Esophagus muscularis mucosa (tissue), 4 donors: ENCODE results near the gene PISD. TPM values are rescaled to one million over a fixed set of nuclear protein-coding genes. Genes with fewer than 3 reads are reported as not detected.

Experiments
- DNase-seq: peaks from one replicate; pipeline ENCODE4 v3.0.0-alpha.2; 2017; ENCODE audit errors: extremely low spot score
- H3K27ac ChIP-seq, 4 donors: fragments of 200-600 bp; sonication (generic); replicated peaks in 1 of 4; 1 replicate in 3 of 4; 2 replicates in 1 of 4; pipeline ENCODE4 v1.5.1; 2016 to 2019; ENCODE audit warnings: mild to moderate bottlenecking in 1 of 4
- H3K27me3 ChIP-seq, 4 donors: fragments of 200-600 bp; sonication (generic); one replicate each; pipeline versions ENCODE4 v1.5.1 to v1.6.0; 2016 to 2019
- H3K36me3 ChIP-seq, 4 donors: fragments of 200-600 bp; sonication (generic); one replicate each; pipeline ENCODE4 v1.5.1; 2016 to 2019
- H3K4me1 ChIP-seq, 4 donors: fragments of 200-600 bp; sonication (generic); one replicate each; pipeline ENCODE4 v1.5.1; 2016 to 2019
- H3K4me3 ChIP-seq, 4 donors: fragments of 200-600 bp; sonication (generic); 1 replicate in 2 of 4; 2 replicates in 2 of 4; pipeline ENCODE4 v1.5.1; 2016 to 2019; ENCODE audit warnings: mild to moderate bottlenecking in 4 of 4, moderate library complexity in 1 of 4
- H3K9me3 ChIP-seq, 4 donors: fragments of 200-600 bp; sonication (generic); 1 replicate in 3 of 4; 2 replicates in 1 of 4; pipeline ENCODE4 v1.5.1; 2016 to 2019
- CTCF ChIP-seq, 3 experiments: fragments of 200-600 bp in 2 of 3; fragments of 450-650 bp in 1 of 3; sonication (generic) in 2 of 3; IDR thresholded peaks; one replicate each; pipeline ENCODE4 v1.5.1; 2017 to 2019; ENCODE audit warnings: antibody characterized with exemption in 3 of 3, mild to moderate bottlenecking in 2 of 3, moderate library complexity in 1 of 3
- EP300 ChIP-seq: sonication (generic); formaldehyde crosslinking; IDR thresholded peaks from one replicate; pipeline ENCODE4 v1.6.1; 2017; ENCODE audit warnings: antibody characterized with exemption
- POLR2A ChIP-seq: fragments of 450-650 bp; IDR thresholded peaks from one replicate; pipeline ENCODE4 v1.6.1; 2017; ENCODE audit warnings: antibody characterized with exemption, moderate library complexity, mild to moderate bottlenecking, low read depth
- POLR2AphosphoS5 ChIP-seq, 2 donors: sonication (generic); formaldehyde crosslinking; IDR thresholded peaks; one replicate each; pipeline ENCODE4 v1.6.1; 2017; ENCODE audit warnings: antibody characterized with exemption in 2 of 2
- WGBS: methylation state at CpG from one replicate; pipeline ENCODE4 v1.1.5; 2018; 5-methylcytosine and 5-hydroxymethylcytosine counted together
- intact Hi-C: fragments of 100-400 bp; cut with DNase I; formaldehyde crosslinking; loops from one replicate; pipeline ENCODE4 v1.15.1; 2023
- total RNA-seq, 4 donors: library from RNA; depleted of rRNA; stranded (reverse); fragments of >200 nt; gene quantifications; one replicate each; pipeline versions ENCODE4 v1.1.0 to v1.2.1, GENCODE V29; 2016

PISD gene
- total RNA-seq, 4 donors from 2014 or later = 14.1 to 40.1 (median 26.2) TPM

- Histone ChIP-seq H3K4me3 (no peak overlapping the region), H3K4me1 (peaks cover 0 to 22% (median 20%) of the 10 kb centered on the region in 4 donors), H3K9me3 (no peaks in the 10 kb centered on the region), H3K27me3 (no peaks in the 10 kb centered on the region), H3K36me3 (peaks cover 0 to 40% (median 22%) of the 10 kb centered on the region in 4 donors), H3K27ac (no peak overlapping the region)
- TF ChIP-seq POLR2A = no peak
- no peak for TF ChIP-seq EP300
- no peak for TF ChIP-seq POLR2AphosphoS5 (IDR thresholded peaks at IDR 0.05)
- TF ChIP-seq CTCF (IDR thresholded peaks at IDR 0.05) = no peak
- no peak for DNase-seq
- WGBS = 94% methylated on average over 9 of the region's 9 CpGs
- intact Hi-C loops = no loop called here
These were observed 56.0 kb downstream of the PISD start for GRCh38 chr22:31605851-31606585.

GRCh38 chr22:31604746-31605705 is 57.0 kb downstream of the PISD start:
- no peak for TF ChIP-seq CTCF (IDR thresholded peaks at IDR 0.05)
- no peak for TF ChIP-seq POLR2A
- TF ChIP-seq POLR2AphosphoS5 (IDR thresholded peaks at IDR 0.05) = no peak
- DNase-seq = no peak
- no peak overlapping the region for H3K4me3 ChIP-seq
- H3K36me3 ChIP-seq = peaks cover 0 to 40% (median 19%) of the 10 kb centered on the region in 4 donors
- H3K9me3 ChIP-seq = no peaks in the 10 kb centered on the region
- WGBS = 94% methylated on average over 15 of the region's 17 CpGs
- H3K27me3 ChIP-seq = no peaks in the 10 kb centered on the region
- intact Hi-C loops = no loop called here
- H3K4me1 ChIP-seq = peaks cover 0 to 16% (median 13%) of the 10 kb centered on the region in 4 donors
- no peak overlapping the region for H3K27ac ChIP-seq

GRCh38 chr22:31604137-31604705 is 57.8 kb downstream of the PISD start:
- Histone ChIP-seq H3K27me3 (no peaks in the 10 kb centered on the region), H3K4me3 (no peak overlapping the region), H3K9me3 (no peaks in the 10 kb centered on the region), H3K36me3 (peaks cover 0 to 40% (median 16%) of the 10 kb centered on the region in 4 donors), H3K27ac (no peak overlapping the region), H3K4me1 (peaks cover 0 to 16% (median 13%) of the 10 kb centered on the region in 4 donors)
- intact Hi-C loops = no loop called here
- WGBS = 95% methylated on average over 14 of the region's 14 CpGs
- TF ChIP-seq CTCF (IDR thresholded peaks at IDR 0.05) (no peak), EP300 (no peak), POLR2AphosphoS5 (IDR thresholded peaks at IDR 0.05) (no peak), POLR2A (no peak)
- DNase-seq = no peak

- peaks cover 0 to 39% (median 15%) of the 10 kb centered on the region in 4 donors for H3K36me3 ChIP-seq
- peak overlapping the region in 1 of 4 donors; percentile 76 for H3K27ac ChIP-seq
- H3K4me3 ChIP-seq = no peak overlapping the region
- 100% methylated on average over 5 of the region's 5 CpGs for WGBS
- TF ChIP-seq POLR2AphosphoS5 (IDR thresholded peaks at IDR 0.05) (no peak), EP300 (no peak), POLR2A (no peak), CTCF (IDR thresholded peaks at IDR 0.05) (no peak)
- DNase-seq = no peak
- intact Hi-C loops = no loop called here
- H3K27me3 ChIP-seq = no peaks in the 10 kb centered on the region
- H3K9me3 ChIP-seq = no peaks in the 10 kb centered on the region
- peaks cover 0 to 16% (median 13%) of the 10 kb centered on the region in 4 donors for H3K4me1 ChIP-seq
These were observed 58.4 kb downstream of the PISD start for GRCh38 chr22:31603574-31603973.
